Breast epithelium (tissue), 4 donors: ENCODE data around the gene KIF1B. TPM values are rescaled to one million over a fixed set of nuclear protein-coding genes. Genes with fewer than 3 reads are reported as not detected.

Experiments
- DNase-seq, 2 donors: peaks; one replicate each; pipeline ENCODE4 v3.0.0-alpha.2; 2019; ENCODE audit warnings: low spot score in 2 of 2
- H3K27ac ChIP-seq, 2 donors: fragments of 200-600 bp; sonication (generic) in 1 of 2; one replicate each; pipeline ENCODE4 v1.5.1; 2016 to 2019; ENCODE audit warnings: mild to moderate bottlenecking in 1 of 2
- H3K27me3 ChIP-seq, 2 donors: fragments of 200-600 bp; sonication (generic) in 1 of 2; one replicate each; pipeline versions ENCODE4 v1.5.1 to v1.6.0; 2017 to 2019; ENCODE audit warnings: control low read depth in 1 of 2, mild to moderate bottlenecking in 1 of 2
- H3K36me3 ChIP-seq: fragments of 200-600 bp; one replicate; pipeline ENCODE4 v1.5.1; 2019
- H3K4me1 ChIP-seq, 2 donors: fragments of 200-600 bp; sonication (generic); one replicate each; pipeline ENCODE4 v1.5.1; 2016 to 2019; ENCODE audit warnings: control low read depth in 1 of 2
- H3K4me3 ChIP-seq, 3 donors: fragments of 200-600 bp; sonication (generic); 1 replicate in 2 of 3; 2 replicates in 1 of 3; pipeline ENCODE4 v1.5.1; 2016 to 2019; ENCODE audit warnings: mild to moderate bottlenecking in 3 of 3, moderate library complexity in 2 of 3
- H3K9me3 ChIP-seq, 2 donors: fragments of 200-600 bp; sonication (generic) in 1 of 2; one replicate each; pipeline ENCODE4 v1.5.1; 2016 to 2019; ENCODE audit warnings: control low read depth in 1 of 2
- CTCF ChIP-seq, 3 donors: fragments of 450-650 bp; IDR thresholded peaks; one replicate each; pipeline ENCODE4 v1.5.1; 2016 to 2017; ENCODE audit warnings: antibody characterized with exemption in 3 of 3, mild to moderate bottlenecking in 3 of 3, moderate library complexity in 3 of 3
- POLR2A ChIP-seq: fragments of 450-650 bp; IDR thresholded peaks from one replicate; pipeline ENCODE4 v1.6.1; 2016; ENCODE audit warnings: antibody characterized with exemption, mild to moderate bottlenecking, moderate library complexity
- POLR2AphosphoS5 ChIP-seq, 3 donors: sonication (generic); formaldehyde crosslinking; IDR thresholded peaks; one replicate each; pipeline ENCODE4 v1.6.1; 2017; ENCODE audit warnings: antibody characterized with exemption in 3 of 3
- intact Hi-C: fragments of 100-400 bp; cut with DNase I; formaldehyde crosslinking; loops from one replicate; pipeline ENCODE4 v1.15.1; 2023; ENCODE audit warnings: low total_unique reads
- total RNA-seq, 3 donors: library from RNA; depleted of rRNA; stranded (reverse); fragments of >200 nt; gene quantifications; one replicate each; pipeline ENCODE4 v1.1.0, GENCODE V29; 2016

KIF1B gene
- total RNA-seq, 3 donors from 2014 or later: 42.6 to 45.7 (median 43.5) TPM

- Histone ChIP-seq H3K4me1 (no peaks in the 10 kb centered on the region), H3K27ac (no peak overlapping the region), H3K36me3 (no peaks in the 10 kb centered on the region), H3K27me3 (no peaks in the 10 kb centered on the region), H3K4me3 (no peak overlapping the region), H3K9me3 (no peaks in the 10 kb centered on the region)
- intact Hi-C loops: no loop called here
- TF ChIP-seq POLR2AphosphoS5 (IDR thresholded peaks at IDR 0.05): no peak
- TF ChIP-seq POLR2A: no peak
- no peak for TF ChIP-seq CTCF (IDR thresholded peaks at IDR 0.05)
- DNase-seq: no peak
Measured at GRCh38 chr1:10353693-10354092, 143.3 kb downstream of the KIF1B start.

- H3K4me3 ChIP-seq: no peak overlapping the region
- DNase-seq: no peak
- intact Hi-C loops: no loop called here
- H3K4me1 ChIP-seq: no peaks in the 10 kb centered on the region
- no peak overlapping the region for H3K27ac ChIP-seq
- H3K36me3 ChIP-seq: peaks cover 4% of the 10 kb centered on the region
- TF ChIP-seq POLR2AphosphoS5 (IDR thresholded peaks at IDR 0.05): no peak
- no peaks in the 10 kb centered on the region for H3K9me3 ChIP-seq
- H3K27me3 ChIP-seq: no peaks in the 10 kb centered on the region
Measured at GRCh38 chr1:10360045-10360444, 149.7 kb downstream of the KIF1B start.

GRCh38 chr1:10361515-10361914 lies 151.1 kb downstream of the KIF1B start:
- no peak for DNase-seq
- H3K9me3 ChIP-seq: no peaks in the 10 kb centered on the region
- TF ChIP-seq CTCF (IDR thresholded peaks at IDR 0.05) (no peak), POLR2AphosphoS5 (IDR thresholded peaks at IDR 0.05) (no peak), POLR2A (no peak)
- no peak overlapping the region for H3K4me3 ChIP-seq
- peaks cover 7% of the 10 kb centered on the region for H3K36me3 ChIP-seq
- H3K27me3 ChIP-seq: no peaks in the 10 kb centered on the region
- no peaks in the 10 kb centered on the region for H3K4me1 ChIP-seq
- no peak overlapping the region for H3K27ac ChIP-seq
- intact Hi-C loops: no loop called here

- no peaks in the 10 kb centered on the region for H3K27me3 ChIP-seq
- no peaks in the 10 kb centered on the region for H3K4me1 ChIP-seq
- TF ChIP-seq POLR2AphosphoS5 (IDR thresholded peaks at IDR 0.05) (no peak), POLR2A (no peak), CTCF (IDR thresholded peaks at IDR 0.05) (no peak)
- no peaks in the 10 kb centered on the region for H3K9me3 ChIP-seq
- no peak overlapping the region for H3K27ac ChIP-seq
- peaks cover 3% of the 10 kb centered on the region for H3K36me3 ChIP-seq
- intact Hi-C loops: no loop called here
- H3K4me3 ChIP-seq: no peak overlapping the region
- no peak for DNase-seq
Measured at GRCh38 chr1:10368194-10368593, 157.8 kb downstream of the KIF1B start.

- TF ChIP-seq POLR2AphosphoS5 (IDR thresholded peaks at IDR 0.05) (no peak), CTCF (IDR thresholded peaks at IDR 0.05) (no peak), POLR2A (no peak)
- Histone ChIP-seq H3K27me3 (no peaks in the 10 kb centered on the region), H3K9me3 (no peaks in the 10 kb centered on the region), H3K36me3 (no peaks in the 10 kb centered on the region), H3K27ac (no peak overlapping the region), H3K4me1 (no peaks in the 10 kb centered on the region), H3K4me3 (no peak overlapping the region)
- no peak for DNase-seq
- intact Hi-C loops: loop anchor here (10.0 kb wide), 1 partner anchor 50 kb away; no protein-coding TSS in a partner anchor
Measured at GRCh38 chr1:10374442-10374860, 164.1 kb downstream of the KIF1B start.
